DMS79 treated with DMSO at 0.1 percent for 48 hours (cell line): ENCODE measurements around the gene MRPL4.
"Not testable (repeated sequence)": the region's sequence is repeated elsewhere in the genome, so short reads cannot be mapped to it uniquely, and the experiment has no call there.

ENCODE experiments used
- DNase-seq: peaks from one replicate; lab custom pipeline; 2025; lab: John Stamatoyannopoulos, UW

MRPL4 gene

GRCh38 chr19:10230173-10230860 is 21.7 kb upstream of the MRPL4 start:
- peak; percentile 6 for DNase-seq

- DNase-seq = peak; percentile 72
These were observed 21.0 kb upstream of the MRPL4 start, which contains the start of gene S1PR2 for GRCh38 chr19:10230861-10231611. S1PR2 (minus strand) TSS chr19:10231331; CDS start chr19:10224905, 6,426 bp downstream.

GRCh38 chr19:10231612-10232228 is 20.3 kb upstream of the MRPL4 start:
- DNase-seq = no peak

GRCh38 chr19:10233946-10234345 is 18.1 kb upstream of the MRPL4 start:
- no peak for DNase-seq

GRCh38 chr19:10235003-10235402 is 17.0 kb upstream of the MRPL4 start:
- no peak for DNase-seq

GRCh38 chr19:10235409-10235808 is 16.6 kb upstream of the MRPL4 start:
- not testable (repeated sequence) for DNase-seq

- no peak for DNase-seq
These were observed 14.3 kb upstream of the MRPL4 start for GRCh38 chr19:10237702-10238101.

GRCh38 chr19:10238172-10238783 is 13.7 kb upstream of the MRPL4 start:
- DNase-seq = peak; percentile 18

GRCh38 chr19:10241826-10242449 is 10.1 kb upstream of the MRPL4 start:
- DNase-seq = not testable (repeated sequence)

GRCh38 chr19:10243606-10244005 is 8.4 kb upstream of the MRPL4 start:
- DNase-seq = no peak

GRCh38 chr19:10245189-10245939 is 6.7 kb upstream of the MRPL4 start:
- DNase-seq = no peak

GRCh38 chr19:10246511-10246910 is 5.5 kb upstream of the MRPL4 start:
- DNase-seq = no peak

GRCh38 chr19:10252707-10253106 is 693 bp downstream of the MRPL4 start:
- no peak for DNase-seq

- DNase-seq = no peak
These were observed 2.2 kb downstream of the MRPL4 start for GRCh38 chr19:10254244-10254643.

GRCh38 chr19:10255358-10255757 is 3.3 kb downstream of the MRPL4 start:
- DNase-seq = no peak

GRCh38 chr19:10256551-10256950 is 4.5 kb downstream of the MRPL4 start:
- DNase-seq = no peak

GRCh38 chr19:10256970-10257615 is 5.1 kb downstream of the MRPL4 start:
- no peak for DNase-seq

GRCh38 chr19:10258080-10258710 is 6.2 kb downstream of the MRPL4 start:
- no peak for DNase-seq

GRCh38 chr19:10259162-10259905 is 7.3 kb downstream of the MRPL4 start:
- DNase-seq = peak; percentile 72
